IPS DF 19.7 (cell line): Measurements from ENCODE around the gene HOXC10.

Experiments used
- DNase-seq: peaks from one replicate; pipeline ENCODE4 v3.0.0-alpha.2; 2013; ENCODE audit warnings: low read depth, low spot score

Gene HOXC10

GRCh38 chr12:54029529-54030441, 44.8 kb downstream of the HOXC10 start:
- DNase-seq: no peak

GRCh38 chr12:54030442-54030801, 45.5 kb downstream of the HOXC10 start:
- DNase-seq: no peak

- DNase-seq: no peak
Observed at GRCh38 chr12:54030889-54031471, 46.0 kb downstream of the HOXC10 start.

GRCh38 chr12:54031480-54031879, 46.5 kb downstream of the HOXC10 start:
- DNase-seq: no peak

- DNase-seq: no peak
Observed at GRCh38 chr12:54032086-54032619, 47.2 kb downstream of the HOXC10 start.

GRCh38 chr12:54032627-54033100, 47.7 kb downstream of the HOXC10 start, which contains the start of gene HOXC5:
Gene HOXC5, plus strand, starts transcription at chr12:54033050. Its CDS starts 73 bp downstream, at chr12:54033123.
- DNase-seq: peak; percentile 52

- DNase-seq: no peak
Observed at GRCh38 chr12:54033106-54033979, 48.4 kb downstream of the HOXC10 start.

DNA sequence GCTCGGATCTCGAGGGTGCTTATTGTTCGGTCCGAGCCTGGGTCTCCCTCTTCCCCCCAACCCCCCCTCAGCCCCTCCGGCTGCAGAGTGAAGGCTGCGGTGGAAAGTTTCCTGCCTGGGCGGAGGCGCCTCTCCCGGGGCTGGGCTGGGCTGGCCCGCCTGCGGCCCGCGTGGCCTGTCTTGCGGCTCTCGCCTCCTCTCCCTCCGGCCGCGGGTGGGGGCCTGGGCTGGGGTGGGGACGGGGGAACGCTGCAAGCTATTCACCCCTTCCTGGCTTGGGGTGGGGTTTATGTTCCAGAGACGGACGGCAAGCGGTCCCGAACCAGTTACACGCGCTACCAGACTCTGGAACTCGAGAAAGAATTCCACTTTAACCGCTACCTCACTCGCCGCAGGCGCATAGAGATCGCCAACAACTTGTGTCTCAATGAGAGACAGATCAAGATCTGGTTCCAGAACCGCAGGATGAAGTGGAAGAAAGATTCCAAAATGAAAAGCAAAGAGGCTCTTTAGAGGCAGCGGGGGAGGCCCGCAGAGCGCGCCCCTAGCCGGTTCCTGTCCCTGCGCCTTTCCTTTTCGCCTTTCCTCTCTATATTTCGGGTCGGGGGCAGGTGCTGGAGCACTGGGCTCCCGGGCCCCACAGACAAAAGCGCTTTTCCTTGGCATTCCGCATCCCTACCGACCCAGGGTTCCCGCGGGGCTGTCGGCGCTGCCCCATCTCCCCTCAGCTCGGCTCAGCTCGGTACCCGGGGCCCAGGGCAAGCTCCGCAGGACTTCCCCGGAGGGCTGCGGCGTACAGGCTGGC, 49.2 kb downstream of the HOXC10 start:
- DNase-seq: no peak

DNA sequence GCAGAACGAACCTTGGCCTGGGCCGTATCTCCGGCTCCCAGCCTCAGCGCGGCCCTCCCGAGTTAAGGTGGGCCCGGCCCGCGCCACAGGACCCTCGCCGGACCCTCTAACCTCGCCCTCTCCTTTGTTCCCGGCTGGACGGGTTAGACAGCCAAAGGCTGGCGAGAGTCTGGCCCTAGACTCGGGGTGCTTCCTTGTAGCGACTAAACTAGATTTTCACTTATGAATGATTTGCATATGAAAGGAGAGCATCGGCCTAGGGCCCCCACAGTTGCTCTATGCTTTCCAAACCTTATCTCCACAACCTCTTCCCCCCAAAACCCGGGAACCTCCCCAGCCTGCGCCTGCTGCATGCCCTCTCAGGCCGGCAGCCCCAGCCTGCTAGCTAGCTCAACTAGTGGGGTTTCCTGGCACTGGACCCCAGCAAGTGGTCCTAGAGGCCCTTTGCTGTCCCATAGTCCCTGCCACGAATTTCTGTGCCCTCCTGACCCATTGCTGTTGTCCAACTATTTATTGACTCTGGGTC, 49.9 kb downstream of the HOXC10 start:
- no peak for DNase-seq

DNA sequence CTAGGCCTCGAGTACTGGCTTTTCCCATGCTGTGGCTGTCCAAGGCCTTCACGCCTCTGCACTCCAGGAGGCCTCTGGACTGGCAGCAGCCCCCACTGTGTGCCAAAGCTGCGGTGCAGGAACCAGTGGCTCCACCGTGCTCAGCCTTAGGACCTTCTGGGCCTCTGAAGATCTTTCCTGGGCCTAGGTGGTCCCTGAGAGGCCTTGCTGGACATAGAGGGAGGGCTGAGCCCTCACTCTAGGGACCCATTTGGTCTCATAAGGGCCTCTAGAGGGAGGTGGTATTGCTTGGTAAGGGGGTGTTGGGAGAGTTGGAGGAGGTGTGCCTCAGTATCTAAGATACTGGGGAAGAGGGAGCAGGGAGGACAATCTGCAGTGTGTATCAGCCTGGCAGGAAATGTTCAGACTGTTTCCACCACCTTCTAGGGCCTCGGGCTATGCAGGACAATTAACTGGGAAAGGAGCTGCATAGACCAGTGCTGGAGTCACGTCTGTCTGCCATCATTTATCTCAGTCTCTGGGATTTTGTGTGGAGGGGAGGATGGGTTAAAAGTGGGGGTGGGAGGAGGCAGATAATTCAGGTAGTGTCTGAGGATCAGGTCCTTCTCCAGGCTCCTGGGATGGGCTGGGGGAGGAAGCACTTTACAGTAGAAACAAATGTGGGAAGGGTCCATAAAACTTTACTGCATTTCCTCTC, 50.8 kb downstream of the HOXC10 start:
- DNase-seq: no peak

- DNase-seq: no peak
Observed at GRCh38 chr12:54036620-54037359, 51.8 kb downstream of the HOXC10 start.

GRCh38 chr12:54037360-54038283, 52.7 kb downstream of the HOXC10 start:
- DNase-seq: no peak

GRCh38 chr12:54038284-54038870, 53.4 kb downstream of the HOXC10 start:
- DNase-seq: no peak

DNA sequence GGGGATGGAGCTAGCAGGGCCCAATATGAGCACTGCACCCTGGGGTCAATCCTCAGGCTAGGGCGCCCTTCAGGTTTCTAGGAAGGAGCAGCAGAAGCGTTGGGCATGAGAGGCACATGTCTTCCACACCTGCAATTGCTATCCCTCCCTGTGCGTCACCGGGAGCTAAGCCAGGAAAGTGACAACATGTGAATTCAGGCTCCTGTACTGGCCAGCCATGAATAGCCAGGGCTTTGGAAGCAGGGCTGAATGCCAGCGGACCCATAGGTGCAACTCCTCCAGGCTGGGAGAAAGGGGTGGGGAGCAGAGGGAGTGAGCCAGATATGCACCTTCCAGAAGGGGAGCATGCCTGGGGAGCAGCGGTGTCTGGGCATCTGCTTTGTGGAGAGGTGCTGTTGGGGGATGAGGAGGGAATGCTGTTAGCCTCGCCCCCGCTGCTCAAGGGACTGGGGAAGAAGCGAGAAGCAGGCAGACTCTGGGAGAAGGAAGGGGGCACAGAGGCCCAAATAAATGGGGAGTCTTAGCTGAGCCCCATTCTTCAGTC, 54.0 kb downstream of the HOXC10 start:
- no peak for DNase-seq

DNA sequence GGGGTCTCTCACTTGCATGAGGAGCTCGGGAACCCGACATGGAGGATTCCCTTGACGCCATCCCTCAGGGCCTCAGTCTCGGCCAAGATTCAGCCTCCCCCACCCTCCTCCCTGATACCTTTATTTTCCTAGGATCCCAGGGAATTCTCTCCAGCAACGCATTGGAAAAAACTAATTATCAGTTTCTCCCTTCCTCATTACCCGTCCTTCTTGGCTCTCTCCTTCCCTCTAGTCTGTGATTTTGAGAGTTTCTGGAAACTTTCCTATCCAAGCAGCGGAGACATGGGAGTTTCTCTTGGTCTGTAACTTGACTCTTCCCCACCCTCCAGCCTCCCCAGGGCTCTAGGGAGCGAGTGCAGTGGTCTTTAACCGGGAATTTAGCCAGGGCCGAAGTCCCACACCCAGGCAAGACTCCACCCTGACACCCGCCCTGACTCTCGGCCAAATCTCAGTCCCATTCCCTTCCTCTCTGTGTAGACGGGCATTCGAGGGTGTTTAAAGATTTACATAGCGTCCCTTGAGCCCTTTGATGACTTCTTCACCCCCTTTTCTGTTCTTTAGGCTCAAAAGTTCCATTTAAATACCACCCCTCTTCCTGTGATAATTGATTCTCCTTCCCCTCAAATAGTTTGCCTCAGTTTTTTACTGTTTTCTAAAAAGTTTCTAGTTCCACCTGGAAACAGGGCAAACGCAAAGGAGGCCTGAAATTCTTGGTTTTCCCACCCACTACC, 54.6 kb downstream of the HOXC10 start:
- no peak for DNase-seq
